Subcutaneous abdominal adipose tissue (tissue), 5 donors: ENCODE measurements around the gene KDM2B.
"Not testable (repeated sequence)": the region's sequence is repeated elsewhere in the genome, so short reads cannot be mapped to it uniquely, and the experiment has no call there.

Source experiments
- H3K27ac ChIP-seq: one replicate; pipeline ENCODE4 v1.7.0; 2013; ENCODE audit warnings: low read depth, mild to moderate bottlenecking, inconsistent platforms, low read length, moderate library complexity
- H3K27me3 ChIP-seq, 5 donors: one replicate each; pipeline ENCODE4 v1.7.0; 2013; ENCODE audit warnings: low read length in 5 of 5, inconsistent platforms in 1 of 5; ENCODE audit not compliant: control insufficient read depth in 5 of 5, insufficient read depth in 4 of 5
- H3K36me3 ChIP-seq, 5 donors: one replicate each; pipeline ENCODE4 v1.7.0; 2013; ENCODE audit warnings: low read length in 5 of 5; ENCODE audit not compliant: control insufficient read depth in 5 of 5, insufficient read depth in 5 of 5
- H3K4me1 ChIP-seq, 5 donors: one replicate each; pipeline ENCODE4 v1.7.0; 2013; ENCODE audit warnings: low read length in 5 of 5, mild to moderate bottlenecking in 3 of 5, moderate library complexity in 1 of 5; ENCODE audit not compliant: control insufficient read depth in 5 of 5, insufficient read depth in 5 of 5
- H3K4me3 ChIP-seq, 5 donors: one replicate each; pipeline ENCODE4 v1.7.0; 2013; ENCODE audit warnings: low read length in 5 of 5, low read depth in 1 of 5
- H3K9ac ChIP-seq, 5 donors: one replicate each; pipeline ENCODE4 v1.7.0; 2013; ENCODE audit warnings: low read length in 5 of 5, mild to moderate bottlenecking in 4 of 5, moderate library complexity in 3 of 5
- H3K9me3 ChIP-seq, 5 donors: one replicate each; pipeline ENCODE4 v1.7.0; 2013; ENCODE audit warnings: low read length in 5 of 5; ENCODE audit not compliant: control insufficient read depth in 5 of 5
- donor health status: healthy.
- donor health status: healthy.
- donor health status: healthy.
- donor health status: healthy.
- donor health status: healthy.

The KDM2B gene

DNA sequence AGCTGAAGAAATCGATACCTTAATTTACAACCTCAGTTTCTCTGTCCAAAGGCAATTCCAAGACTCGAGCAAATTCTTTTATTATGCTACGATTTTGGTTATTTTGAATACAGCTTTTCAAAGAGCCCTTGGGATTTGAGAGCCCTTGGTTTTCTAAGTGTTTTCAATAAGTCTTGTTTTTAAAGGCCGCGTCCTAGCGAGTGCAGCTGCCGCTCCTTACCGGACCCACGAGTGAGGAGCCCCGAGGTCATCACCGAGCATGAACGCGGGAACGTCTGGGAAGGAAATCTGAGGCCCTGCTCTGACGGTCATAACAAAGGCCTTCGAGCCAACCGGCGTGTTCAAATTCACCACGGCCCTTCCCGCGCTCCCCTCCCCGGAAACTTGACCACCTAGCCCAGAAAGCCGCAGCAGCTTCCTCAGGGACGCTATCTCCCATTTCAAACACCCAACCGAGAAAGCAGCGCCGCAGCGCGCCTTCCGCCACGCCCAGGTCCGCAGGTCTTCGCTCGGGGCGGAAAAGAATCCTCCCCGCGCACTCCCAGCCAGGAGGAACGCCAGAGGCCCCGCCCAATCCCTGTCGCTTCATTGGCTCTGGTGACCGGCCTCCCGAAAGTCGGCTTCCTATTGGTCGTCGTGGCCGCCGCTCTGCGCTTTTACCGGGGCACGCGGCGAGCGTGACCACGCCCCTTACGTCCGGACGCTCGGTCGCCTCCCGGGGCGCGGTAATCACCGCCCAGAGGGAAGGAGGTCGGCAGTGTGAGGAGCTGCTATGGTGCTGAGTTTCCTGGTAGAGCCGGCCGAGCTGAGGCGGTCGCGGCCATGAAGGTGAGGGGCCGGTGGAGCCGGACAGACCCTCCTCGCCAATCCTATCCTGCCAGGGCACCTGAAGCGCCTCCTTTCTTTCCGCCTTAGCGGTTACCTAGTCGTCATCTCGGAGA lies 181.2 kb downstream of the KDM2B start, which contains the start of gene RNF34:
RNF34 (plus strand) TSS at position 728 of the 941 bp plus-strand sequence; CDS start at position 823, 95 bp downstream.
- H3K27me3 ChIP-seq: no peaks in the 10 kb centered on the region
- peak within 1 kb of the TSS; percentile 68 to 96 (median 93) for H3K9ac ChIP-seq
- peaks cover 0 to 3% (median 0%) of the 10 kb centered on the region in 5 donors for H3K36me3 ChIP-seq
- peak within 1 kb of the TSS; percentile 92 to 97 (median 95) for H3K4me3 ChIP-seq
- no peaks in the 10 kb centered on the region for H3K9me3 ChIP-seq
- H3K4me1 ChIP-seq: peaks cover 0 to 25% (median 24%) of the 10 kb centered on the region in 5 donors
- H3K27ac ChIP-seq: peak within 1 kb of the TSS; percentile 72

DNA sequence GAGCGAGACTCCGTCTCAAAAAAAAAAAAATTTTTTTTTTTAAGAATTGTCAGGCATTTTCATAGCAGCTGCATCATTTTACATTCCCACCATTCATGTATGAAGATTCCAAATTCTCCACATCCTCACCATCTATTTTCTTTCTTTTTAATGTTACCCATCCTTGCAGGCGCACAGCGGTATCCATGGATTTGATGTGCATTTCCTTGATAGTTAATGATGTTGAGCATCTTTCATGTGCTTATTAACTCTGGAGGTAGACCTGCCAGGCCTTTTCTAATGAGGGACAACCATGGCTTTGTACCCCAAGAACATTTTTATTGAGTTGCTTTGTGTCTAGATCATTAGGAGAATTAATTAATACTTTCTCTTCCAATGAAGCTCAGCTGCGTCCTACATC lies 182.5 kb downstream of the KDM2B start:
- H3K4me1 ChIP-seq: peaks cover 0 to 25% (median 24%) of the 10 kb centered on the region in 5 donors
- H3K27me3 ChIP-seq: no peaks in the 10 kb centered on the region
- H3K4me3 ChIP-seq: no peak overlapping the region
- H3K36me3 ChIP-seq: no peaks in the 10 kb centered on the region
- H3K27ac ChIP-seq: no peak overlapping the region
- H3K9me3 ChIP-seq: no peaks in the 10 kb centered on the region
- H3K9ac ChIP-seq: no peak overlapping the region

DNA sequence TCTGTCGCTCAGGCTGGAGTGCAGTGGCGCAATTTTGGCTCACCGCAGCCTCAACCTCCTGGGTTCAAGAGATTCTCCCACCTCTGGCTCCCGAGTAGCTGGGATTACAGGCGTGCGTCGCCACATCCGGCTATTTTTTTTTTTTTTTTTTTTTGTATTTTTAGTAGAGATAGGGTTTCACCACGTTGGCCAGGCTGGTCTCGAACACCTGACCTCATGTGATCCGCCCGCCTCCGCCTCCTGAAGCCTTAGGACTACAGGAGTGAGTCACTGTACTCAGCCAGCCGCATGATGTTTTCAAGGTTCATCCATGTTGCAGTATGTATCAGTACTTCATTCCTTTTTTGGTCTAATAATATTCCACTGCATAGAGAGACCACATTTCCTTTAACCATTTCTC lies 183.3 kb downstream of the KDM2B start:
- Histone ChIP-seq H3K36me3 (no peaks in the 10 kb centered on the region), H3K4me3 (no peak overlapping the region), H3K4me1 (peaks cover 0 to 25% (median 24%) of the 10 kb centered on the region in 5 donors), H3K9me3 (no peaks in the 10 kb centered on the region), H3K9ac (no peak overlapping the region), H3K27me3 (no peaks in the 10 kb centered on the region), H3K27ac (no peak overlapping the region)

DNA sequence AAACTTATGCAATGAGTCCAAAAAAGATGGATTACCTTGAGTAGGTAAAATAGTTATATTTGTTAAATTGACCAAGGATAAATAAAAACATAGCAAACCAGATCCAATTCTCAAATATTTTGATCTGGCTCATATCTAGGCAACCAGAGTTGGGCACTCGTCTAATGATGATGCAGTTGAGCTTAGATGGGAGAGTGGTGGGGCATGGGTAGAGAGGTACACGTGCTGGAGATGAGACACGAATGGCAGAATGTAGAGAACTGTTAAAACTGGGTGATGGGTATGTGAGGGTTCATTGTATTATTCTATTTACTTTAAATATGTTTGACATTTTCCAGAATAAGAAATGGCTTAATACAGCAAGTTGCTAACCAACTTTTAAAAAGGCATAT lies 188.5 kb downstream of the KDM2B start:
- no peaks in the 10 kb centered on the region for H3K9me3 ChIP-seq
- H3K27ac ChIP-seq: no peak overlapping the region
- peaks cover 0 to 6% (median 0%) of the 10 kb centered on the region in 5 donors for H3K4me1 ChIP-seq
- no peaks in the 10 kb centered on the region for H3K27me3 ChIP-seq
- no peak overlapping the region for H3K9ac ChIP-seq
- peak overlapping the region in 1 of 5 donors; percentile 27 for H3K4me3 ChIP-seq
- H3K36me3 ChIP-seq: no peaks in the 10 kb centered on the region

DNA sequence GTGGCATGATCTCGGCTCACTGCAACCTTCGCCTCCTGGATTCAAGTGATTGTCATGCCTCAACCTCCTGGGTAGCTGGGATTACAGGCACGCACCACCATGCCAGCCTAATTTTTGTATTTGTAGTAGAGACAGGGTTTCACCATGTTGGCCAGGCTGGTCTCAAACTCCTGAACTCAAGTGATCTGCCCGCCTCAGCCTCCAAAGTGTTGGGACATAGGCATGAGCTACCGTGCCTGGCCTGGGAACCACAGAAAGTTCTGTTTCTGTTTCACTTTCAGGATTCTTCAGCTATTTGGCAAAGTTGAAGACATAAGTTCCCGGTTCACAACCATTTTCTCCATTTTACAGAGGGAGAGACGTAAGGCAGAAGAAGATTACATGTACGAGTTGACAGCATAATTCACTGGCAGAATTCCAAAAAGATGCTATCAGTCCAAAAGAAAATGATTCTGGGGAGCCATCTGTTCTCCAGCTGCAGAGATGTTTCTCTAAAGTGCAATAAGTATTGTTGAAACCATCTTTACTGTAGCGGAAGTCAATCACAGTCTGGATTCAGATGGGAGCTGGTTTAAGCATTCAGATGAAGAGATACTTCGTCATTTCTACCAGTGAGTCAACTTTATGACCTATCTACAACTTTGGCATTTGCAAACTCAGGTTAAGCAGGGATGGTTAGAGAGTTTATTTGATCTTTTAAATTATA lies 189.1 kb downstream of the KDM2B start:
- peak overlapping the region in 4 of 5 donors; percentile 27 to 52 (median 45) for H3K4me3 ChIP-seq
- no peaks in the 10 kb centered on the region for H3K9me3 ChIP-seq
- peak overlapping the region in 1 of 5 donors; percentile 53 for H3K9ac ChIP-seq
- H3K27ac ChIP-seq: no peak overlapping the region
- H3K36me3 ChIP-seq: no peaks in the 10 kb centered on the region
- no peaks in the 10 kb centered on the region for H3K27me3 ChIP-seq
- peaks cover 0 to 6% (median 0%) of the 10 kb centered on the region in 5 donors for H3K4me1 ChIP-seq

DNA sequence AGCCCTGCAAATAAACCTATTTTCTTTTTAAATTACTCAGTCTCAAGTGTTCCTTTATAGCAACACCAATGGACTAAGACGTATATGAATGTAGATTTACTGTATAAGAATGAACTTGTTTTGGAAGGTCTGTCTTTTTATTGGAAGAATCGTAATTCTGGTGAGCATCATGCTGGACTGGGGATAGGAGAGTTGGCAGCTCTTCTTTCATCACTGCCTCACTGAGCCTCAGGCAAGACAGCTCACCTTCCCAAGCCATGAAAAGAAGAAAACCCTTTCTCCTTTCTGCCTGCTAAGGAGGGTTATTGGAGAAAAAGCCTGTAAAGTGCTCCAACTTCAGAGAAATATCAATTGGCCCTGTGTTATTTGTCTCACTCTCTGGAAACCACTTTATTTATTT lies 190.0 kb downstream of the KDM2B start:
- no peak overlapping the region for H3K9ac ChIP-seq
- peaks cover 0 to 6% (median 0%) of the 10 kb centered on the region in 5 donors for H3K4me1 ChIP-seq
- H3K9me3 ChIP-seq: no peaks in the 10 kb centered on the region
- no peak overlapping the region for H3K27ac ChIP-seq
- no peaks in the 10 kb centered on the region for H3K27me3 ChIP-seq
- no peak overlapping the region for H3K4me3 ChIP-seq
- no peaks in the 10 kb centered on the region for H3K36me3 ChIP-seq

DNA sequence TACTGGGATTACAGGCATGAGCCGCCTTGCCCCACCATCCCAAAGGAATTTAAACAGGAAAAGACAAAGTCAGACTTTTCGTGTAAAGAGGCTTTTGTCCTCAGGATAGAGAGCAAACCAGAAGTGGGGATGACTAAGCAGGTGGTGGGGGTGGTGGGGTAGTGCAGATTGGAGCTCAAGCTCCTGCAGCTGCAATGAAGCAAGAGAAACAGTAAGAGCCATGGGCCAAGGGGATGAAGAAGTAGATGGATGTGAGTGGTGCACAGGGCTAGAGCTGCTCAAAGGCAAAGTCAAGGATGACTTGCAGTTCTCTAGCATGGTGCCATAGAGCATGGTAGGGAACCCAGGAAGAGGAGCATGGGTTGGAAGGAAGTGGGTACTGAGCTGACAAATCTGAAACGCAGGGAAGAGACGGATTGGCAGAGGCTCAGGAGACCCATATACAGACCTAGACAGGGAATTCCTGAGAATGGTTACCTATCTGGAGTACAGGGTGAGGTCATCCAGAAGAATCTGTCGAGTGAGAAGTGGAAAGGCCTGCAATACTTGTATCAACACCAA lies 192.3 kb downstream of the KDM2B start:
- Histone ChIP-seq H3K9me3 (no peaks in the 10 kb centered on the region), H3K4me1 (peaks cover 0 to 6% (median 0%) of the 10 kb centered on the region in 5 donors), H3K4me3 (no peak overlapping the region), H3K36me3 (no peaks in the 10 kb centered on the region), H3K27ac (no peak overlapping the region), H3K27me3 (no peaks in the 10 kb centered on the region), H3K9ac (no peak overlapping the region)

DNA sequence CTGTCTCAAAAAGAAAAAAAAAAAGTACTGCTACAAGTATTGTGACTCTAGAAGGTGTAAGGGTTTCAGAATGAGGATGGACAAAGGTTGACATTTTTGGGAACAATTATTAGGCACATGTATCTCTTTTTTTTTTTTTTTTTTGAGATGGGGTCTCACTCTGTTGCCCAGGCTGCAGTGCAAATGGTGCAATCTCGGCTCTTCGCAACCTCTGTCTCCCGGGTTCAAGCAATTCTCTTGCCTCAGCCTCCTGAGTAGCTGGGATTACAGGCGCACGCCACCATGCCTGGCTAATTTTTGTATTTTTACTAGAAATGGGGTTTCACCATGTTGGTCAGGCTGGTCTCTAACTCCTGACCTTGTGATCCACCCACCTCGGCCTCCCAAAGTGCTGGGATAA lies 195.9 kb downstream of the KDM2B start:
- H3K27me3 ChIP-seq, H3K4me1 ChIP-seq, H3K9ac ChIP-seq, H3K4me3 ChIP-seq, H3K36me3 ChIP-seq, H3K27ac ChIP-seq, H3K9me3 ChIP-seq: not testable (repeated sequence)

DNA sequence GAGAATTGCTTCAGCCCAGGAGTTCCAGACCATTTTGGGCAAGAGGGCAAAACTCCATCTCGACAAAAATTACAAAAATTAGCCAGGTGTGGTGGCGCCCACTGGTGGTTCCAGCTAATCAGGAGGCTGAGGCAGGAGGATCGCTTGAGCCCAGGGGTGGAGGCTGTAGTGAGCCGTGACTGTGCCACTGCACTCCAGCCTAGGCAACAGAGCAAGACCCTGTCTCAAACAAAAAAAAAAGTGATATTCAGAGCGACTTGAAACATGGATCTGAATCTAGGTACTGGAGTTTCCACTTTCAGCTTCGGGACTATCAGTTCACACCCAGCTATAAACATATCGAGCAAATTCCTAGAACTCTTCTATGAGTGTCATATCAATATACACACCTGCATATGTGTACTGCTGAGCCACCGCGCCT lies 197.2 kb downstream of the KDM2B start:
- Histone ChIP-seq H3K27ac (no peak overlapping the region), H3K27me3 (no peaks in the 10 kb centered on the region), H3K36me3 (no peaks in the 10 kb centered on the region), H3K9me3 (no peaks in the 10 kb centered on the region), H3K9ac (no peak overlapping the region), H3K4me1 (no peaks in the 10 kb centered on the region), H3K4me3 (no peak overlapping the region)

DNA sequence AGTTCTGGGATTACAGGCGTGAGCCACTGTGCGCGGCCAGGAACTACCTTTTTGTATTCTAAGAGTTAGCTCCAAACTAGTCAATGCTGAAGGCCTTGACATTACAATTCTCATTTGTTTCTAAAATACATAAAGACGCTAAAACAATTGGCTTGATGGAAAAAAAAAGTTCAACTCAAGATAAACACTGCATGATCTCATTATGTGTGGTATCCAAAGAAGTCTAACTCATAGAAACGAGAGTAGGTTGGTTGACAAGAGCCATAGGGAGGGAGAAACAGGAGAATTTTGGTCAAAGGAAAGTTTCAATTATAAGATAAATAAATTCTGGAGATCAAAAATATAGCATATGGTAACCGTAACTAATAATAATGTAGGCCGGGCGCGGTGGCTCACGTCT lies 200.9 kb downstream of the KDM2B start:
- Histone ChIP-seq H3K4me3 (no peak overlapping the region), H3K27ac (no peak overlapping the region), H3K27me3 (no peaks in the 10 kb centered on the region), H3K4me1 (no peaks in the 10 kb centered on the region), H3K9ac (no peak overlapping the region), H3K9me3 (no peaks in the 10 kb centered on the region), H3K36me3 (no peaks in the 10 kb centered on the region)
